NOMO-1 (cell line): Measurements from ENCODE around the gene AFAP1.

Experiments used
- DNase-seq, 2 experiments: peaks; one replicate each; lab custom pipeline; 2025; ENCODE audit not compliant: unreplicated experiment in 2 of 2; lab: John Stamatoyannopoulos, UW

Gene AFAP1

GRCh38 chr4:7823416-7823824, 116.2 kb downstream of the AFAP1 start:
- DNase-seq: no peak

DNA sequence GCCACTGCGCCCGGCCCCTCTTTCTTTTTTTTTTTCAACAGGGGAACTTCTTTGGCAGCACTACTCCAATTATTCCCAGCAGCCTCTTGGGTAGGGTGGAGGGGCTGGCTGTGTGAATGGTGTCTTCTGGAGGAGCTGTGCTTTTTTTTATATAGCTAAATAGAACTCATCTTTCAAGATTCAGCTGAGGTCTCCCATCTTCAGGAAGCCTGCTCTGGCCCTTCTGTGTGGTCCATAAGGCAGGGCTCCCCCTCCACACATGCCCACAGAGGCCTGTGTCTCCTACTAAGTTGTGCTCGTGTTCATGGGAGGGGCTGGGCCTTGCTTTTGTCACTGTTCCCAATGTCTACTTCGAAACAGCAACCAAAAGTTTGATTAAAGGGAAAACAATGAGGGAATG, 116.8 kb downstream of the AFAP1 start:
- DNase-seq: no peak

DNA sequence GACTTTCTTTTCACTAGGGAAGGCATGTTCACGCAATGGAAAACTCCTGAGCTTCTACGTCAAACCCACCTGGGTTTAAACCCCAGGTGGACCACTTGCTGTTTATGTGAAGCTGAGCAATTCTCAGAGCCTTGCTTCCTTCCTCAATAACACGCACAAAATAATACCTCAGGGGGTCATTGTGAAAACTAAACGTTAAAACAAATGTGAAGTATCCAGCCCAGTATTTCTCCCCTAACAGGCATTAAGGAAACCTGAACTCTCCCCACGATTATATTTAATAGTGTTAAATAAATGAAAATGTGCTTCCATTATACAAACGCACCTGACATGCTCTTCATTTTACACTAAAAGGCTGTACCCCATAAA, 117.5 kb downstream of the AFAP1 start:
- no peak for DNase-seq

GRCh38 chr4:7821245-7822136, 118.2 kb downstream of the AFAP1 start:
- no peak for DNase-seq

DNA sequence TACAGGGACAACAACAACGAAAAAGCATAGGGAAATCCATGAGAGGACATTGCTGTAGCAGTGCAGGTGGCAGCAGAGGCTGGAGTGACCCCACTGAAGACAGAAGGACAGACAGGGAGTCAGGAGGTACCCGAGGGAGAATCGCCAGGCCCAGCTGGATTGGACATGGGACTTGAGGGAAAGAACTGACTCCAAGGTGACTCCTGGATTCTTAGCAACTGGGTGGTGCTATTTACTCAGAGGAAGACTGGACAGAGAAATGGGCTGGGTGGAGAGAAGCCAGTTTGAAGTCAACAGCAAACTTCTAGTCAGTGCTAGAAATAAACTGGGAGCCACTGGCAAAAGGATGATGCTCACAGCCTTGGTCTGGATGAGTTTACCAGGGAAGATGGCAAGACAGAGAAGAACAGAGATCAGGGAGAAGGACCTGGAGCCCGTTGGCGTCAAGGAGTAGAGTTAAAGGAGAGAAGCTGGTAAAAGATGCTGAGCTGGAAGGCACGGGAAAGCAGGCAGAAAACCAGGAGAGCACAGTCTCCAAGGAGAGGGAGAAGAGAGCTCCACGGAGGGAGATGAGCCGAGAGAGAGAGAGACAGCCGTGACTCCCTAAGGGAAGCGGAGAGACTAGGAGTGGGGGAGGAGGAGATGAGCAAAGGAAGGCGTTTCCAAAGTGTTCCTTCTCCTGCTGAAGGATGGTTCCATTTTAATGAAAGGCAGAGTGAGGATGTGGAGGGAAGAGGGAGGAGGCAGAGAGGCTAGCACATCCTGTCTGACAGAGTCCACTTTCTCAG, 119.4 kb downstream of the AFAP1 start:
- DNase-seq: no peak

- DNase-seq: no peak
Measured at GRCh38 chr4:7819446-7819845, 120.2 kb downstream of the AFAP1 start.

DNA sequence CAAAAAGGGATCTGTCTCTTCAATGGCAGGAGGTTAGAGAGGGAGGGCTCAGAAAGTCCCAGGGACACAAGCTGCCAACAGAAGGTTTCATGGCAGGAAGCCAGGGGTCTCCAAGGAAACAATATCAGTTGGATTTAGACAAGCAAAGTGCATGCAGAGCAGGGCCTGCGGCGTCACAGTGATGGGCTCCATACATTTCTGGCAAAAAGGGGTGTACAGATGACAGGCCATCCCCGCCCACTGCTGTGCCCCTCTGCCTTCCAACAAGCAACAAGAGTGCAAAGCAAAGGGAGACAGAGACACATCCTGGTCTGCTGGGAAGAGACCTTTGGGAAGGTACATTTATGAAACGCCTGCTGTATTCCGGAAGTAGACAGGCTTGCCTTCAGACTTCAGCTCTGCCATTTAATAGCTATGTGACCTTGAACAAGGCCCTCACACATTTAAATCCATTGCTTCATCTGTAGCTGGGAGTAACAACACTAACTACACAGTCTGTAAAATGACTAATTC, 121.2 kb downstream of the AFAP1 start:
- DNase-seq: no peak

DNA sequence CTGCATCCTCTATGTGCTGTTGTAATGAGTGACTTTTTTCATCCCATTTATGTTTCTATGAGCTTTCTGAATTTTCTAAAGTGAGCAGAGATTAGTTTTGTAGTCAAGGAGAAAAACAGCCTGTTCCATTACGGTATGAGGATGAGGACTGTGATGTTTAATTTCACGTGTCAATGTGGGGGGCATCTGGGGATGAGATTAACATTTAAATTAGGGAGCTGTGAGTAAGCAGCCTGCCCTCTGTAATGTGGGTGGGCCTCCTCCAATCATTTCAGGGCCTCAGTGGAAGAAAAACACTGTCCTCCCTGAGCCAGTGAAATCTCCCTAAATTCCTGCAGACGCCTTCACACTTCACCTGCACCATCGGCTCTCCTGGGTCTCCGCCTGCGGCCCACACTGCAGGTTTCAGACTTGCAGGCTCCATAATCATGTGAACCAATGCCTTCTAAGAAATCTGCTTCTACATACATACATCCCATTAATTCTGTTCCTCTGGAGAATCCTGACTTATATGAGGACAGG, 121.7 kb downstream of the AFAP1 start:
- DNase-seq: no peak

GRCh38 chr4:7816771-7817170, 122.9 kb downstream of the AFAP1 start:
- DNase-seq: no peak

- DNase-seq: no peak
Measured at GRCh38 chr4:7815981-7816380, 123.7 kb downstream of the AFAP1 start.

- DNase-seq: no peak
Measured at GRCh38 chr4:7815562-7815961, 124.1 kb downstream of the AFAP1 start.

- no peak for DNase-seq
Measured at GRCh38 chr4:7814451-7814850, 125.2 kb downstream of the AFAP1 start.

DNA sequence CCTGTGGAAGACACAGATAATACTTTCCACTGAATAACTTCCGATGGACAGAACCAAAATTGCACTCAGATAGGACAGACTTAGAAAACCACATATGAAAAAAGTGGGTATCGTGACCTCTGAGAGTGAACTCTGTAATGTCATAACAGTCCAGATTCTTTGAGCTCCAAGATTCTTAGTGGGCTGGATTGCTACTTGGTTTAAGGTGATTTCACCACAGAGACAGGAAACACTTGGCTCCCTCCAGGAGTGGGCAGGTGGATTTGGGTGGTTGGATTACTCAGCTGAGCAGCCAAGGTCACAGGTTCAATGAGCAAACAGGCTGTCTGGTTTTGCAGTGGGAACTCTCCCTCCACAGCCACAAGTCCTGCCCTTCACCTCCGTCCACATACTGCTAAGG, 126.0 kb downstream of the AFAP1 start:
- no peak for DNase-seq

DNA sequence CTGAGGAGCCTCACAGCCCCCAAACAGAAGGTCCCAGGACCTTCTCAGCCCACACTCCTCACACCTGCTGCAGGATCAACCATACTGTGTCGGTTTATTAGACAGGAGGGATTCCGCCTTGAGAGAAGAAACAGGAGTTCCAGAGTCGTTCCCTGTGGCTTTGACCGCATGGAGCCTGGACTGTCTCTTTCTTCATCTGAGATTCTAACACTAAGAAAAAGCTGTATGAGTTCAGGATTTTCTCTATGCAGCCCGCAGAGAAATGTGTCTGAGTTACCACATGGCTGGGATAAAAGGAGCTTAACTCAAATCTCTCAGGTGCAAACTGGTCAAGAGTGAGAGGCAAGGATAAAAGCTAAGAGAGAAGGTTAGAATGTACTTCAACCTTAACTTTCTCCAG, 126.7 kb downstream of the AFAP1 start:
- DNase-seq: no peak

DNA sequence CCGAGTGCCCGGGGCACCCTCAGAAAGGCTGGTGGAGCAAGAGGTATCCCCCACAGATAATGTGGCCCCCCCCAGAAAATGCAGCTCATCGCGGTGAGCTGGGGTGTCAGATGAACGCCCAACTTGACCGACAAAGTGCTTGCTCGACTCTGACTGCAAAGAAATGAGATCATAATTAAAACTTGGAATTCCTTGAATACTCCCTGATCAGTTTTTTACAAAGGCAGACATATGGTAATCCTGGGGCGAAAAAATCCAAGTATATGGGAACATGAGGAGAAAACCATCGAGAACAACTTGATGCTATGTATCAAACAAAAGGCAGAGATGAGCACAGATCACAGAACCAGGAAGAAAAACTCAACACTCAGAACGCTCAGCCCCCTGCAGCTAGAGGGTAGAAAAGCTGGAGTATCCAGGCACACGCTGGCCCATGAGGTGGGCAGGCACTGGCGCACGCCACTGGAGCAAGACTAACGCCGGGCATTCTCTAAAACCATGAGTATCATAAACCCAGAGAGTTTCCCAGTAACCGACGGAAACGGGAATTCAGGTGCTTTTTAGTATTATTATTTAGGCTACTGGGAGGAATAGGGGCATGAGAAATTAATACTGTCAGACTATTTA, 127.3 kb downstream of the AFAP1 start:
- DNase-seq: no peak

GRCh38 chr4:7811536-7812191, 128.0 kb downstream of the AFAP1 start:
- DNase-seq: no peak

- no peak for DNase-seq
Measured at GRCh38 chr4:7810783-7811535, 128.7 kb downstream of the AFAP1 start.

DNA sequence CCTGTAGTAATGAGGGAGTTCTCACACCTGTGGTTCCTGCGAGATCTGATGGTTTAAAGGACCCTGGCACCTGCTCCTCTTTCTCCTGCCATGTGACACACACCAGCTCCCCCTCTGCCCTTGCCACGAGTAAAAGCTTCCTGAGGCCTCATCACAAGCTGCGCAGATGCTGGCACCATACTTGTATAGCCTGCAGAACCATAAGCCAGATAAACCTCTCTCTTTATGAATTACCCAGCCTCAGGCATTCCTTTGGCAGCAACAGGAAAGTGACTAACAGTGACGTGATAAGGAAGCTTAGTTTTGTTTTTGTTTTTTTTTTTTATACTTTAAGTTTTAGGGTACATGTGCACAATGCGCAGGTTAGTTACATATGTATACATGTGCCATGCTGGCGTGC, 130.9 kb downstream of the AFAP1 start:
- no peak for DNase-seq

DNA sequence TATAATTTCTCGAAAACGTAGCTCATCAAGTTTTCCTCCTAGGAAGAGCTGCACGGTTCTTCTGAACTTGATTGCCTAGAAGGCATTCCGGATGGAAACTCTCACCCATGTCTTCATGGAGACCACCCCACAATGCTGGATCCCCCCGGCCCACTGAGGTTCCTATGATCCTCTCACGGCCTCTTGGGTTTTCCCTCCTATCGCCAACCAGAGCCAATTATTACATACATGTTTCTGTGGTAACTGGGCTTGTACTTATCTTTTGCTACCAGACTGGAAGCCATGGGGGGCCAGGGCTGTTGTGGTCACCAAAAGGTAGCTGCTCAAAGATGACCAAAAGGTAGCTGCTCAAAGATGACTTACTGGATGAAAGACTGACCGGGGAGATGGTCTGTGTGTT, 131.5 kb downstream of the AFAP1 start:
- DNase-seq: no peak

DNA sequence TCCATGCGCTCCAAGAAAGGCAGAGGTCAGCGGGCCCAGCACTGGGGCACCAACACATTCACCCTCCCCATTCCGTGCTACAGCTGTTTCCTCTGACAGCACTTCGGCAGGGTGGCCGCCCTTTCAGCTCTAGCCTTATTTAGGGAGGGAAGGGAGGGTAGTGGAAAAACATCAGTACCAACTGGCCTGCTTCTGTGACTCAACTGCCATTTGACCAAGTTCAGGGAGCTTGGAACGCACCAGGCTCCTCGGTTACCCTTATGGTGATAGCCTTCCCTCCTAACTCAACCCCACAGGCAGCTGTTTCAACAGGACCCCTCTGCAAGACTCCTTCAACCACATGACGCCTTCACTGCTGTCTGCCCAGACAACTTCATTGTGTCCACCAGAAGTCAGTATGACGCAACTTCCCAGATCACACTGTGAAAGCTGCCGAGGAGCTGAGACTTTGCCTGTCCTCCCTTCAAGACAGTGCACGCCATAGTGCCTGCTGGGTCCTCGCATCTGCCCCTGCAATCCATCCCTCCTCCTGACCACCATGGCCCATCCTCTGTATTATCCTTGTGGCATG, 132.2 kb downstream of the AFAP1 start:
- DNase-seq: peak in 1 of 2 experiments; percentile 8
